ENCODE results near the gene DDR1.

Gene DDR1

DNA sequence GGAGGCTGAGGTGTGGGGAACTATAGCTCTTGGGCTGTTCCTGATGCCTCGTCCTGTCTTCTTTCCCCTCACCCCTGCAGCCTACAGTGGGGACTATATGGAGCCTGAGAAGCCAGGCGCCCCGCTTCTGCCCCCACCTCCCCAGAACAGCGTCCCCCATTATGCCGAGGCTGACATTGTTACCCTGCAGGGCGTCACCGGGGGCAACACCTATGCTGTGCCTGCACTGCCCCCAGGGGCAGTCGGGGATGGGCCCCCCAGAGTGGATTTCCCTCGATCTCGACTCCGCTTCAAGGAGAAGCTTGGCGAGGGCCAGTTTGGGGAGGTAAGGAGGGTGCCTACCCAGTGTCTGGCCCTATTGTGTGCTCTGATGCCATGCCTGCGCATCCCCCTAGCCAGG lies 12.2 kb downstream of the DDR1 start:
- Histone ChIP-seq H3K9ac (ENCODE audit: low read length) (no peak overlapping the region), H3K4me2 (ENCODE audit: low read depth, low read length, poor library complexity, severe bottlenecking) (no peak overlapping the region), H3K36me3 (ENCODE audit: low read length) (no peaks in the 10 kb centered on the region), H3K4me3 (ENCODE audit: insufficient read depth, low read length, poor library complexity, severe bottlenecking) (no peak overlapping the region), H3F3A (ENCODE audit: insufficient read depth) (no peaks in the 10 kb centered on the region), H3K79me2 (ENCODE audit: insufficient read depth, low read length) (no peaks in the 10 kb centered on the region), H2AFZ (ENCODE audit: low read depth, low read length, severe bottlenecking) (no peak overlapping the region), H4K20me1 (ENCODE audit: low read depth, low read length) (no peaks in the 10 kb centered on the region), H3K9me3 (ENCODE audit: insufficient read depth, low read length) (no peaks in the 10 kb centered on the region), H3K9me2 (replicated peaks; ENCODE audit: insufficient read depth, low read length) (no peaks in the 10 kb centered on the region), H3K27ac (ENCODE audit: low read depth, low read length) (no peak overlapping the region), H3K27me3 (ENCODE audit: low read length) (no peaks in the 10 kb centered on the region)
- TF ChIP-seq, protein P1, sequence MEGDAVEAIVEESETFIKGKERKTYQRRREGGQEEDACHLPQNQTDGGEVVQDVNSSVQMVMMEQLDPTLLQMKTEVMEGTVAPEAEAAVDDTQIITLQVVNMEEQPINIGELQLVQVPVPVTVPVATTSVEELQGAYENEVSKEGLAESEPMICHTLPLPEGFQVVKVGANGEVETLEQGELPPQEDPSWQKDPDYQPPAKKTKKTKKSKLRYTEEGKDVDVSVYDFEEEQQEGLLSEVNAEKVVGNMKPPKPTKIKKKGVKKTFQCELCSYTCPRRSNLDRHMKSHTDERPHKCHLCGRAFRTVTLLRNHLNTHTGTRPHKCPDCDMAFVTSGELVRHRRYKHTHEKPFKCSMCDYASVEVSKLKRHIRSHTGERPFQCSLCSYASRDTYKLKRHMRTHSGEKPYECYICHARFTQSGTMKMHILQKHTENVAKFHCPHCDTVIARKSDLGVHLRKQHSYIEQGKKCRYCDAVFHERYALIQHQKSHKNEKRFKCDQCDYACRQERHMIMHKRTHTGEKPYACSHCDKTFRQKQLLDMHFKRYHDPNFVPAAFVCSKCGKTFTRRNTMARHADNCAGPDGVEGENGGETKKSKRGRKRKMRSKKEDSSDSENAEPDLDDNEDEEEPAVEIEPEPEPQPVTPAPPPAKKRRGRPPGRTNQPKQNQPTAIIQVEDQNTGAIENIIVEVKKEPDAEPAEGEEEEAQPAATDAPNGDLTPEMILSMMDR (IDR thresholded peaks at IDR 0.05; ENCODE audit: insufficient read depth, low read length, poor library complexity, severe bottlenecking), result no peak
- TF ChIP-seq EZH2phosphoT487 (conservative IDR thresholded peaks at IDR 0.05; ENCODE audit: low read length), result no peak

DNA sequence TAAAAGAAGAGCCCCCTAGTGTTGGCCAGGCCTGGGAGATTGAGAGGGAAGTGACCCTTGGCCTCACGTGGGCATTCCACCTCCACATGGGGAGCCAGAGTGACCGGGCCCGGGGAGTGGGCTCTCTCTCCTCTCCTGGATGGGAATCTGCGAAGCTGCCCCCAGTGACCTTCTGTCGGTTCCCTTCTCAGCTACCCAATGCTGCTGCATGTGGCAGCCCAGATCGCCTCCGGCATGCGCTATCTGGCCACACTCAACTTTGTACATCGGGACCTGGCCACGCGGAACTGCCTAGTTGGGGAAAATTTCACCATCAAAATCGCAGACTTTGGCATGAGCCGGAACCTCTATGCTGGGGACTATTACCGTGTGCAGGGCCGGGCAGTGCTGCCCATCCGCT lies 13.6 kb downstream of the DDR1 start:
- Histone ChIP-seq H3K79me2 (ENCODE audit: insufficient read depth, low read length) (no peaks in the 10 kb centered on the region), H3K9me2 (replicated peaks; ENCODE audit: insufficient read depth, low read length) (no peaks in the 10 kb centered on the region), H2AFZ (ENCODE audit: low read depth, low read length, severe bottlenecking) (no peak overlapping the region), H3K27ac (ENCODE audit: low read depth, low read length) (no peak overlapping the region), H3K36me3 (ENCODE audit: low read length) (no peaks in the 10 kb centered on the region), H4K20me1 (ENCODE audit: low read depth, low read length) (no peaks in the 10 kb centered on the region), H3K27me3 (ENCODE audit: low read length) (no peaks in the 10 kb centered on the region), H3K4me2 (ENCODE audit: low read depth, low read length, poor library complexity, severe bottlenecking) (no peak overlapping the region), H3K9me3 (ENCODE audit: insufficient read depth, low read length) (no peaks in the 10 kb centered on the region), H3F3A (ENCODE audit: insufficient read depth) (no peaks in the 10 kb centered on the region), H3K9ac (ENCODE audit: low read length) (no peak overlapping the region), H3K4me3 (ENCODE audit: insufficient read depth, low read length, poor library complexity, severe bottlenecking) (no peak overlapping the region)
- TF ChIP-seq, protein P1 (IDR thresholded peaks at IDR 0.05; ENCODE audit: insufficient read depth, low read length, poor library complexity, severe bottlenecking), result no peak
- no peak for TF ChIP-seq EZH2phosphoT487 (conservative IDR thresholded peaks at IDR 0.05; ENCODE audit: low read length)

DNA sequence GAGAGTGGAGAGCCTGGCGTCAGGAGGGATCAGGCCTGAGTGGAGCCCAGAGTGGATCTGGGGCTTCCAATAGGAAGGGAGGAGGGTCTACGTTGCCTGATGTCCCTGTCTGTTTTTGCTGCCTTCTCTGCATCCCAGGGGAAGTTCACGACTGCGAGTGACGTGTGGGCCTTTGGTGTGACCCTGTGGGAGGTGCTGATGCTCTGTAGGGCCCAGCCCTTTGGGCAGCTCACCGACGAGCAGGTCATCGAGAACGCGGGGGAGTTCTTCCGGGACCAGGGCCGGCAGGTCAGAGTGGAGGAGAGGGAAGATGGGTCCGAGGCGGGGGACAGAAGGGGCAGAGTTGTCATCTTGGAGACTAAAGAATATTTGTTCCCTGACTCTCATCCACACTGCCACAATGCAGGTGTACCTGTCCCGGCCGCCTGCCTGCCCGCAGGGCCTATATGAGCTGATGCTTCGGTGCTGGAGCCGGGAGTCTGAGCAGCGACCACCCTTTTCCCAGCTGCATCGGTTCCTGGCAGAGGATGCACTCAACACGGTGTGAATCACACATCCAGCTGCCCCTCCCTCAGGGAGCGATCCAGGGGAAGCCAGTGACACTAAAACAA lies 14.5 kb downstream of the DDR1 start:
- Histone ChIP-seq H3K27me3 (ENCODE audit: low read length) (no peaks in the 10 kb centered on the region), H3K79me2 (ENCODE audit: insufficient read depth, low read length) (no peaks in the 10 kb centered on the region), H3K36me3 (ENCODE audit: low read length) (no peaks in the 10 kb centered on the region)

More for the DNA sequence above, 14.5 kb downstream of the DDR1 start:
- Histone ChIP-seq H3F3A (ENCODE audit: insufficient read depth) (no peaks in the 10 kb centered on the region), H3K9me2 (replicated peaks; ENCODE audit: insufficient read depth, low read length) (no peaks in the 10 kb centered on the region), H3K9me3 (ENCODE audit: insufficient read depth, low read length) (no peaks in the 10 kb centered on the region), H3K9ac (ENCODE audit: low read length) (no peak overlapping the region), H3K27ac (ENCODE audit: low read depth, low read length) (no peak overlapping the region), H3K4me2 (ENCODE audit: low read depth, low read length, poor library complexity, severe bottlenecking) (no peak overlapping the region), H3K4me3 (ENCODE audit: insufficient read depth, low read length, poor library complexity, severe bottlenecking) (no peak overlapping the region), H4K20me1 (ENCODE audit: low read depth, low read length) (no peaks in the 10 kb centered on the region), H2AFZ (ENCODE audit: low read depth, low read length, severe bottlenecking) (no peak overlapping the region)
- TF ChIP-seq EZH2phosphoT487 (conservative IDR thresholded peaks at IDR 0.05; ENCODE audit: low read length), result no peak
- TF ChIP-seq, protein P1 (IDR thresholded peaks at IDR 0.05; ENCODE audit: insufficient read depth, low read length, poor library complexity, severe bottlenecking), result no peak
